GM23248 (cell line): ENCODE data around the gene IL9R. TPM values are rescaled to one million over a fixed set of nuclear protein-coding genes. Genes with fewer than 3 reads are reported as not detected.
"Not testable (repeated sequence)": the region's sequence is repeated elsewhere in the genome, so short reads cannot be mapped to it uniquely, and the experiment has no call there.

Source experiments
- DNase-seq: peaks from one replicate; pipeline ENCODE4 v3.0.0-alpha.2; 2015
- H2AFZ ChIP-seq: fragments of 200-600 bp; sonication (generic); 2 replicates; pipeline ENCODE4 v1.6.1; 2016; ENCODE audit warnings: antibody characterized with exemption
- H3F3A ChIP-seq: fragments of 200-600 bp; sonication (generic); 2 replicates; pipeline ENCODE4 v1.6.1; 2016; ENCODE audit warnings: mild to moderate bottlenecking, antibody characterized with exemption, mixed run types; ENCODE audit not compliant: insufficient read depth
- H3K27ac ChIP-seq: fragments of 200-600 bp; sonication (generic); 2 replicates; pipeline ENCODE4 v1.5.1; 2016; ENCODE audit warnings: mild to moderate bottlenecking
- H3K27me3 ChIP-seq: fragments of 200-600 bp; sonication (generic); replicated peaks from 2 replicates; pipeline ENCODE4 v1.6.1; 2016; ENCODE audit warnings: mild to moderate bottlenecking; ENCODE audit not compliant: insufficient read depth
- H3K36me3 ChIP-seq: fragments of 200-600 bp; sonication (generic); 2 replicates; pipeline ENCODE4 v1.6.1; 2016; ENCODE audit warnings: low read depth, mild to moderate bottlenecking
- H3K4me1 ChIP-seq: fragments of 200-600 bp; sonication (generic); 2 replicates; pipeline ENCODE4 v1.6.1; 2016; ENCODE audit warnings: mild to moderate bottlenecking; ENCODE audit not compliant: insufficient read depth
- H3K4me2 ChIP-seq: fragments of 200-600 bp; sonication (generic); one replicate; pipeline ENCODE4 v1.6.1; 2016; ENCODE audit warnings: mild to moderate bottlenecking; ENCODE audit not compliant: unreplicated experiment
- H3K4me3 ChIP-seq: fragments of 200-600 bp; sonication (generic); 2 replicates; pipeline ENCODE4 v1.5.1; 2016; ENCODE audit warnings: mild to moderate bottlenecking
- H3K79me2 ChIP-seq: fragments of 200-600 bp; sonication (generic); 2 replicates; pipeline ENCODE4 v1.6.1; 2016; ENCODE audit warnings: mild to moderate bottlenecking; ENCODE audit not compliant: insufficient read depth
- H3K9ac ChIP-seq: fragments of 200-600 bp; sonication (generic); 2 replicates; pipeline ENCODE4 v1.6.1; 2016; ENCODE audit warnings: mild to moderate bottlenecking
- H3K9me2 ChIP-seq: fragments of 200-600 bp; sonication (generic); 2 replicates; pipeline ENCODE4 v1.6.1; 2016; ENCODE audit warnings: mixed run types, mild to moderate bottlenecking, moderate library complexity; ENCODE audit not compliant: insufficient read depth
- H3K9me3 ChIP-seq: fragments of 200-600 bp; sonication (generic); one replicate; pipeline ENCODE4 v1.6.1; 2017; ENCODE audit warnings: low read depth
- H4K20me1 ChIP-seq: fragments of 200-600 bp; sonication (generic); 2 replicates; pipeline ENCODE4 v1.6.0; 2016; ENCODE audit not compliant: insufficient read depth
- EZH2 ChIP-seq: fragments of 200-600 bp; sonication (generic); IDR thresholded peaks from 2 replicates; pipeline ENCODE4 v1.6.1; 2018; ENCODE audit warnings: antibody characterized with exemption, mild to moderate bottlenecking; ENCODE audit not compliant: insufficient read depth, poor library complexity, severe bottlenecking
- EZH2phosphoT487 ChIP-seq: fragments of 200-600 bp; sonication (generic); IDR thresholded peaks from 2 replicates; pipeline ENCODE4 v1.6.1; 2018; ENCODE audit warnings: antibody characterized with exemption, moderate library complexity, mild to moderate bottlenecking, low read depth; ENCODE audit not compliant: insufficient read depth
- WGBS, 2 experiments: methylation state at CpG; one replicate each; pipeline ENCODE4 v1.1.6; 2015 to 2017; ENCODE audit warnings: low lambda C conversion rate in 2 of 2, low coverage in 1 of 2; ENCODE audit errors: missing lambda C conversion rate in 2 of 2; 5-methylcytosine and 5-hydroxymethylcytosine counted together
- in situ Hi-C: fragments of 300-500 bp; cut with MboI; formaldehyde crosslinking; loops from 2 replicates; pipeline ENCODE4 v1.15.0; 2020
- polyA plus RNA-seq: library from polyadenylated mRNA; unstranded; fragments of >200 nt; fragmentation: Nextera tagmentation; extraction: Ambion mirVana; gene quantifications from 2 replicates; pipeline ENCODE4 v1.2.1, GENCODE V29; 2016
- total RNA-seq: library from RNA; depleted of rRNA; stranded (reverse); fragments of >200 nt; shearing (Covaris generic); gene quantifications from 2 replicates; pipeline ENCODE4 v1.2.3, GENCODE V29; 2014

The IL9R gene
- total and polyA plus RNA-seq, 2 experiments from 2014 or later = not detected

- Histone ChIP-seq H3K9me2 (no peaks in the 10 kb centered on the region), H2AFZ (no peak overlapping the region), H3K9ac (no peak overlapping the region), H3K4me1 (no peaks in the 10 kb centered on the region), H3K4me3 (no peak overlapping the region), H3F3A (no peaks in the 10 kb centered on the region), H3K27ac (no peak overlapping the region), H3K27me3 (no peaks in the 10 kb centered on the region), H3K4me2 (no peak overlapping the region), H3K79me2 (no peaks in the 10 kb centered on the region), H3K9me3 (no peaks in the 10 kb centered on the region), H3K36me3 (no peaks in the 10 kb centered on the region), H4K20me1 (no peaks in the 10 kb centered on the region)
- TF ChIP-seq EZH2phosphoT487 = no peak
- TF ChIP-seq EZH2 = no peak
- no peak for DNase-seq
- WGBS, 2 experiments = 0 to 19% methylated on average over 1 of the region's 1 CpG
- in situ Hi-C loops = no loop called here
These were observed 34.6 kb upstream of the IL9R start for GRCh38 chrX:155962906-155963305.

- peak; percentile 32 for DNase-seq
- Histone ChIP-seq H3F3A (no peaks in the 10 kb centered on the region), H3K27me3 (no peaks in the 10 kb centered on the region), H3K4me3 (no peak overlapping the region), H4K20me1 (no peaks in the 10 kb centered on the region), H3K9me3 (no peaks in the 10 kb centered on the region), H3K4me2 (no peak overlapping the region), H3K27ac (no peak overlapping the region), H3K4me1 (no peaks in the 10 kb centered on the region), H3K9ac (no peak overlapping the region), H2AFZ (no peak overlapping the region), H3K9me2 (no peaks in the 10 kb centered on the region), H3K36me3 (no peaks in the 10 kb centered on the region), H3K79me2 (no peaks in the 10 kb centered on the region)
- in situ Hi-C loops = no loop called here
- WGBS, 2 experiments = 25 to 28% methylated on average over 8 of the region's 8 CpGs
- TF ChIP-seq EZH2phosphoT487 (no peak), EZH2 (no peak)
These were observed 30.6 kb upstream of the IL9R start for GRCh38 chrX:155966876-155967275.

GRCh38 chrX:155967653-155968325 lies 29.7 kb upstream of the IL9R start:
- H4K20me1 ChIP-seq = no peaks in the 10 kb centered on the region
- no peak overlapping the region for H3K27ac ChIP-seq
- peak; percentile 5 for DNase-seq
- no peak overlapping the region for H2AFZ ChIP-seq
- H3K9me2 ChIP-seq = no peaks in the 10 kb centered on the region
- WGBS, 2 experiments = 31 to 37% methylated on average over 3 of the region's 3 CpGs
- H3K79me2 ChIP-seq = no peaks in the 10 kb centered on the region
- H3K4me1 ChIP-seq = no peaks in the 10 kb centered on the region
- no peaks in the 10 kb centered on the region for H3K36me3 ChIP-seq
- H3K4me2 ChIP-seq = no peak overlapping the region
- no peak overlapping the region for H3K9ac ChIP-seq
- in situ Hi-C loops = no loop called here
- H3K27me3 ChIP-seq = no peaks in the 10 kb centered on the region
- TF ChIP-seq EZH2 = no peak
- no peak for TF ChIP-seq EZH2phosphoT487
- no peak overlapping the region for H3K4me3 ChIP-seq
- H3F3A ChIP-seq = no peaks in the 10 kb centered on the region
- no peaks in the 10 kb centered on the region for H3K9me3 ChIP-seq

- WGBS, 2 experiments = 0 to 10% methylated on average over 1 of the region's 1 CpG
- TF ChIP-seq EZH2 (no peak), EZH2phosphoT487 (no peak)
- Histone ChIP-seq H3K4me1 (no peaks in the 10 kb centered on the region), H3K4me3 (no peak overlapping the region), H3K27me3 (no peaks in the 10 kb centered on the region), H3K27ac (no peak overlapping the region), H3K9me2 (no peaks in the 10 kb centered on the region), H3K9ac (no peak overlapping the region), H3F3A (no peaks in the 10 kb centered on the region), H3K36me3 (no peaks in the 10 kb centered on the region), H3K9me3 (no peaks in the 10 kb centered on the region), H3K79me2 (no peaks in the 10 kb centered on the region), H3K4me2 (no peak overlapping the region), H4K20me1 (no peaks in the 10 kb centered on the region), H2AFZ (no peak overlapping the region)
- no peak for DNase-seq
- in situ Hi-C loops = no loop called here
These were observed 29.2 kb upstream of the IL9R start for GRCh38 chrX:155968326-155968661.

DNA sequence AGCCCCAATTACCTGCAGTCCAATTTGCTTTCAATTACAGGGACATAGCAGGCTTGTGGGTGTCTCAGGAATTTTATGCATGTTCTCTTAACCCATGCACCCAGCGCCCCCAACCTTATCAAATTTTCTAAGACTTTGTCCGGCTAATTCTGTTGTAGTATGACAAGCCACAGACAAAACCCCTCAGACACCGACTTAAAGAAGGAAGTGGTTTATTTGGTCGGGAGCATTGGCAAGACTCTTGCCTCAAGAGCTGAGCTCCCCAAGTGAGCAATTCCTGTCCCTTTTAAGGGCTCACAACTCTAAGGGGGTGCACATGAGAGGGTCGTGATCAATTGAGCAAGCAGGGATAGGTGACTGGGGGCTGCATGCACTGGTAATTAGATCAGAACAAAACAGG lies 28.7 kb upstream of the IL9R start:
- H3F3A ChIP-seq = no peaks in the 10 kb centered on the region
- TF ChIP-seq EZH2 = no peak
- no peak for TF ChIP-seq EZH2phosphoT487
- H4K20me1 ChIP-seq = no peaks in the 10 kb centered on the region
- H3K4me3 ChIP-seq = no peak overlapping the region
- no peaks in the 10 kb centered on the region for H3K4me1 ChIP-seq
- 20 to 26% methylated on average over 5 of the region's 5 CpGs for WGBS, 2 experiments
- no peaks in the 10 kb centered on the region for H3K9me2 ChIP-seq
- no peaks in the 10 kb centered on the region for H3K9me3 ChIP-seq
- H3K79me2 ChIP-seq = no peaks in the 10 kb centered on the region
- in situ Hi-C loops = no loop called here
- H3K27me3 ChIP-seq = no peaks in the 10 kb centered on the region
- H2AFZ ChIP-seq = no peak overlapping the region
- no peak for DNase-seq
- no peak overlapping the region for H3K27ac ChIP-seq
- H3K4me2 ChIP-seq = no peak overlapping the region
- H3K9ac ChIP-seq = no peak overlapping the region
- H3K36me3 ChIP-seq = no peaks in the 10 kb centered on the region

DNA sequence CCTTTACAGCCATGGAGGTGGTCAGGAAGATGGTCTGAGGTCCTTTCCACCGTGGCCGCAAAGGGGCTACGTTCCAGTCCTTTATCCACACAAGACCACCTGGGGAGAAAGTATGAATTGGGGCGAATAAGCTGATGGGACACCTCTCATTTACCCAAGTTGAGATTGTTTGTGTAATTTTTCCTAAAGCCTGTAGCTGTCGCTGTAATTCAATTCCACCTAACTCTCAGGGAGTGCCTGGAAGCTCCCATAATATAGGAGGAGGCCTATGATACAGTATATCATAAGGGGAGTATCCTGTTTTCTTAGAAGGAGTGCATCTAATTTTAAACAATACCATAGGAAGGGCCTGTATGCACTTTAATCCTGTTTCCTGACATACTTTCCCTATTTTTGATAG lies 25.8 kb upstream of the IL9R start:
- H3K79me2 ChIP-seq, DNase-seq, H3K36me3 ChIP-seq, H2AFZ ChIP-seq, H3F3A ChIP-seq, H3K4me2 ChIP-seq, H3K9me3 ChIP-seq, H3K27me3 ChIP-seq, H3K4me3 ChIP-seq, H3K9ac ChIP-seq, H3K27ac ChIP-seq, H3K4me1 ChIP-seq, H4K20me1 ChIP-seq, in situ Hi-C loops, H3K9me2 ChIP-seq: not testable (repeated sequence)
- WGBS, 2 experiments = 41 to 55% methylated on average over 5 of the region's 5 CpGs

DNA sequence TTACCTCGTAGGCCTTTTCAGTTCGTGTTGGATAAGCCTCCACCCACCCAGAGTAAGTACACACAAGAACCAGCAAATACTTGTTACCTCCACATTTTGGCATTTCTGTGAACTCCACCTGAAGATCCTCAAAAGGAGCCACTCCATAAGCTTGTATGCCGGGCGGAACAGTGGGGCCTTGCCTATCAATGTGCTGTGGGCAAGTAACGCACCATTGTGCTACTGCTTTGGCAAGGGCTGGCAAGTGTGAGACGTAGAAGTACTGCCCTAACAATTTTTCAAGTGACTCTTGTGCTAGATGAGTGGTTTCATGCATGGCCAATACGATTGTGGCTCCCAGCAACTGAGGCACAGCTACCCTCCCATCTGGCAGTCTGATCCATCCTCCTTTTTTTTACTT lies 25.3 kb upstream of the IL9R start:
- 48 to 54% methylated on average over 7 of the region's 7 CpGs for WGBS, 2 experiments
- DNase-seq, H2AFZ ChIP-seq: not testable (repeated sequence)

More for the DNA sequence above, 25.3 kb upstream of the IL9R start:
- H3K27ac ChIP-seq, H3K4me2 ChIP-seq, H3K4me3 ChIP-seq, H3K9me2 ChIP-seq, H3F3A ChIP-seq, H4K20me1 ChIP-seq, H3K9me3 ChIP-seq, H3K9ac ChIP-seq, H3K27me3 ChIP-seq, H3K4me1 ChIP-seq, H3K79me2 ChIP-seq, in situ Hi-C loops, H3K36me3 ChIP-seq: not testable (repeated sequence)
